GM20431 (cell line): Measurements from ENCODE around the gene BARX2.
"Not testable (repeated sequence)": the region's sequence is repeated elsewhere in the genome, so short reads cannot be mapped to it uniquely, and the experiment has no call there.

Source experiments
- in situ Hi-C: fragments of 300-500 bp; cut with MseI, MboI; formaldehyde crosslinking; loops from one replicate; pipeline ENCODE4 v1.15.0; 2020; ENCODE audit warnings: low sequenced_read_pairs; ENCODE audit not compliant: unreplicated experiment

Gene BARX2, protein sequence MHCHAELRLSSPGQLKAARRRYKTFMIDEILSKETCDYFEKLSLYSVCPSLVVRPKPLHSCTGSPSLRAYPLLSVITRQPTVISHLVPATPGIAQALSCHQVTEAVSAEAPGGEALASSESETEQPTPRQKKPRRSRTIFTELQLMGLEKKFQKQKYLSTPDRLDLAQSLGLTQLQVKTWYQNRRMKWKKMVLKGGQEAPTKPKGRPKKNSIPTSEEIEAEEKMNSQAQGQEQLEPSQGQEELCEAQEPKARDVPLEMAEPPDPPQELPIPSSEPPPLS

DNA sequence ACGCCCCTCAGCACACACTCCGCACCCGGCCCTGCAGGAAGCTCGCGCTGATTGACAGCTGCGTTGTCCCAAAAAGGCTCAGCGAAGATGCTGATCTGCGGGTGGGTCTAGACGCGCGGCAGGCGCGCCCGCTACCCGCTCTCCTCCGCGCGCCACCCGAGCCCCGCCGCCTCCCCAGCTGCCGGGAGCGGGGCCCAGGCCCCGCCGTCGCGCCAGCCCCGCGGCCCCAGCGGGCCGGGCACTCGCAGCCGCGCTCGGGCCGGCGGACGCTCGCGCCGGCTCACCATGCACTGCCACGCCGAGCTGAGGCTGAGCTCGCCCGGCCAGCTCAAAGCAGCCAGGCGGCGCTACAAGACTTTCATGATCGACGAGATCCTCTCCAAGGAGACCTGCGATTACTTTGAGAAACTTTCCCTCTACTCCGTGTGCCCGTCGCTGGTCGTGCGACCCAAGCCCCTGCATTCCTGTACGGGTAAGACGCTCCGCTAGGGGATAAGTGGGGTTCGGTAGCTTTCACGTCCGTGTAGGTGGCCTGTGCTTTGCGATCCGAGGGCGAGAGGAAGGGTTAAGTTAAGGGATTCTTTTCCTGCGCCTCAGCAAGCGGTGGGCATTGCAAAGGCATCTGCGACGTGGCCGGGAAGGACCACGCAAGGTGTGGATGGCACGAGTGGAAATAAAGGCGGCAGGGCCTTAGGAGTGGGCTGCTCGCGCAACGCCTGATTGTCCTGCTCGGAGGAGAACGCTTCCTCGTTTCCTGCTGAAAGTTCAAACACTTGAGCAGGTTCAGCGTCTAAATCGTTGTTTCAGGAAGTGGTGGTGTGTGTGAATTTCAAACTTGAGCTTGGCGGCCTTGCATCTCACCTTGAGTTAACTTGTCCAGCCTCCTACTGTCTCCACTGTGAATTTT is at the start of gene BARX2:
Gene BARX2 (plus strand): TSS at position 98 of the 907 bp plus-strand sequence. CDS start 188 bp downstream, at position 286.
- in situ Hi-C loops = no loop called here

DNA sequence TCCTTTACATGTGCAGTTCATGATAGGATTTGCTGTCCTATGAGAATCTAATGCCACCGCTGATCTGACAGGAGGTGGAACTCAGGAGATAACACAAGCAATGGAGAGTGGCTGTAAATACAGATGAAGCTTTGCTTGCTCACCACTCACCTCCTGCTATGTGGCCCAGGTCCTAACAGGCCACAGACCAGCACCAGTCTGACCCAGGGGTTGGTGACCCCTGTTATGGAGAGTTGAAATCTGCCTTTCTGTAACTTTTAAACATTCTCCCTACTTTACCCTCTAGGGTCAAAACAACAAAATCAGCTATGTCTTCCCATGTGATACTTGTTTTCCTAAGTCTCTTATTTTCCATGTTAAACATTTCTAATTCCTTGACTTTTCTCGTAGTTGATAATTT is 48.7 kb upstream of the BARX2 start:
- in situ Hi-C loops = no loop called here

DNA sequence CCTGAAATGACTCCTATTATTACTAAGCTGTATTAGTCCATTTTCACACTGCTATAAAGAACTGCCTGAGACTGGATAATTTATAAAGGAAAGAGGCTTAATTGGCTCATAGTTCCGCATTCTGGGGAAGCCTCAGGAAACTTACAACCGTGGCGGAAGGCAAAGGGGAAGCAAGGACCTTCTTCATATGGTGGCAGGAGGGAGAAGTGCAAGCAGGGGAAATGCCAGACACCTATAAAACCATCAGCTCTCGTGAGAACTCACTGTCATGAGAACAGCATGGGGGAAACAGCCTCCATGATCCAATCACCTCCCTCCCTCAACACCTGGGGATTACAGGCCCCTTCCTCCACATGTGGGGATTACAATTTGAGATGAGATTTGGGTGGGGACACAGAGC is 47.9 kb upstream of the BARX2 start:
- in situ Hi-C loops = not testable (repeated sequence)

DNA sequence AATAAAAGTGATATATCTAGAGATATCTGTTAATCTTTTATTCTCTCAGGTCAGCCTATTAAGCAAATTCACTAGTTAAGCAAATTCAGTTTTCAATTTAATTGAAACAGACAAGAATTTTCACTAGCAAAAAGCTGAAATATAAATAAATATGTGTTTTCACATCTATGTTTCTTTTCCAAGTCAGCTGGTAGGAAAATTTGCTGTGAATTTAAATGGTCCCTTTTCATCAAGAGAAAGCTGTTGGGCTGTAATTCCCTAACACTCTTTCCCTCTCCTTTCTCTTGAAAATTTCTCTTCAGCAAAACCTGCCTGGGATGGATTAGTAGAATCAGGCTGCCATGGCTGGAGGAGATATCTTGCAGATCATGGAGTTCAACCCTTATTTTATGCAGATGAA is 46.9 kb upstream of the BARX2 start:
- in situ Hi-C loops = no loop called here

DNA sequence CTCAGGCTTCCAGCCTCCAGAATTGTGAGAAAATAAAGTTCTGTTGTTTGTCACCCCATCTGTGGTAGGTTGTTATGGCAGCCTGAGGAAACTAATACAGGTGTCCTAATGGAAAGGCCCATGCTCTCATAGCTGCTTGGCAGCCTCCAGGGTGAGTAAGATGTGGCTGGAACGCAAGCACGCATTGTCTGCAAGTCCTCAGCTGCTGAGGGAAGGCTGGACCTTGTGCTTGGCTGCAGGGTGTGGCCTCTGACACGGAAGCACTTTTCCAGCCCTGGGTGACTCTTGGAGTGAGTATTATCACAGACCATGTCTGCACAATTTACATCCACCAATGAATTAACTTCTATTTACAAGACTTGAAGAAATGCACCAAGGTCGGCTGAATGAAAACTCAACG is 44.4 kb upstream of the BARX2 start:
- in situ Hi-C loops = no loop called here

DNA sequence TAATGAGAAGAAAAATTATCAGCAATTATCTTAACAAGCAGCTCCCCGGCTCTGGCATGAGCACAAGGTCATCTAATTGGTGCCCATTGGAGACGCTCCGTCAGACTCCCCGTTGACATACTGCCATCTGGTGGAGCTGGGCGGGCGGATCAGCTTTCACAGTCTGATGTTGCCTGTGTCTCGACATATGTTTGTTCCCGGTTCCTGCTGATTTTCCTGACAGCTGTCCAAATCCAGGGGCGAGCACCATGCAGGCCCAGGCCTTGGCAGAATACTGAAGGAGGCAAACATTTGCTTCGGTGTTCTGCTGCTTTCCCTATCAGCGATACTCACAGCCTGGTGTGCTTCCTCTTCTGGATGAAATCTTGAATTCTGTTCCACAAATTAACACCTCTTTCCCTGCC is 43.8 kb upstream of the BARX2 start:
- in situ Hi-C loops = no loop called here

DNA sequence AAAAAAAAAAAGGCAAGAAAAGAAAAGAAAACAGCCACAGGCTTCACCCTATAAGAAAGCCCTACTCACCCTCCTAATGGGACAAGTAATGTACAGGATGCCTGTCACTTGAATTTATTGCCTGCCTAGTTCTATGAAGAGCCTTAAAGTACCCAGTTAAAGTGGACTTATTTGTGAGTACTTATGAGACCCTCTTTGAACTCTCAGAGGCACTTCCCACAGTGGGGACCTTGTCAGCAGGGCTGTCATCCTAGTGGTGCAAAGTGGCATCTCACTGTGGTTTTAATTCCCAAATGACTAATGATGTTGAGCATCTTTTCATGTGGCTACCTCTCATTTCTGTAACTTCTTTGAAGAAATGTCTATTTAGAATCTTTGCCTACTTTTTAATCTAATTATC is 41.8 kb upstream of the BARX2 start:
- in situ Hi-C loops = no loop called here

DNA sequence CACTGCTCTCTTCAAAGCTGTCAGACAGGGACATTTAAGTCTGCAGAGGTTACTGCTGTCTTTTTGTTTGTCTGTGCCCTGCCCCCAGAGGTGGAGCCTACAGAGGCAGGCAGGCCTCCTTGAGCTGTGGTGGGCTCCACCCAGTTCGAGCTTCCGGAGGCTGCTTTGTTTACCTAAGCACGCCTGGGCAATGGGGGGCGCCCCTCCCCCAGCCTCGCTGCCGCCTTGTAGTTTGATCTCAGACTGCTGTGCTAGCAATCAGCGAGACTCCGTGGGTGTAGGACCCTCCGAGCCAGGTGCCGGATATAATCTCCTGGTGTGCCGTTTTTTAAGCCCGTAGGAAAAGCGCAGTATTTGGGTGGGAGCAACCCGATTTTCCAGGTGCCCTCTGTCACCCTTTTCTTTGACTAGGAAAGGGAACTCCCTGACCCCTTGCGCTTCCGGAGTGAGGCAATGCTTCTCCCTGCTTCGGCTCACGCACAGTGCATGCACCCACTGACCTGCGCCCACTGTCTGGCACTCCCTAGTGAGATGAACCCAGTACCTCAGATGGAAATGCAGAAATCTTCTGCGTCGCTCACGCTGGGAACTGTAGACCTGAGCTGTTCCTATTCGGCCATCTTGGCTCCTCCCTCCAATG is 31.2 kb upstream of the BARX2 start:
- in situ Hi-C loops = not testable (repeated sequence)

DNA sequence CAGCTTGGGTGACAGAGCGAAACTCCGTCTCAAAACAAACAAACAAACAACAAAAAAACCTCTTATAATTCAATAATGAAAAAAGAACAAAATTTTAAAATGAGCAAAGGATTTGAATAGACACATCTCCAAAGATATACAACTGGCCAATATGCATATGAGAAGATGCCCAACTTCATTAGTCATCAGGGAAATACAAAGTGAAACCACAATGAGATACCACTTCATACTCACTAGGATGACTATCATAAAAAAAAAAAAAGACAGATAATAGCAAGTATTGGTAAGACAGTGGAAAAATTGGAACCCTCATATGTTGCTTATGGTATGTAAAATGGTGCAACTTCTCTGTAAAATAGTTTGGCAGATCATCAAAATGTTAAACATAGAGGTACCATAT is 28.7 kb upstream of the BARX2 start:
- in situ Hi-C loops = no loop called here

DNA sequence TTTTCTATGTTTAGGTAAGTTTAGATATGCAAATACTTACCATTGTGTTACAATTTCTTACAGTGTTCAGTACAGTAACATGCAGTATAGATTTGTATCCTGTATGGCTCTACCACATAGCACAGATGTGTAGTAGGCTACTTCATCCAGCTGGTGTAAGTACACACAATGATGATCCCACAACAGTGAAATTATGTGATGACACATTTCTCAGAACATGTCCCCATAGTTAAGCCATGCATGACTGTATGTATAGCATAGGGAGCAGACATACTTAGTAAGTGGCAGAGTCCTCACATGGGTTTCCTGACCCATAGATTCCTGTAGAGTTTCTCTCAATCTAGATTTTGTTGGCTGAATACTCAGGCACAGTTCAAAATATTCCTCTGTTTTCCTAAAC is 26.8 kb upstream of the BARX2 start:
- in situ Hi-C loops = no loop called here

DNA sequence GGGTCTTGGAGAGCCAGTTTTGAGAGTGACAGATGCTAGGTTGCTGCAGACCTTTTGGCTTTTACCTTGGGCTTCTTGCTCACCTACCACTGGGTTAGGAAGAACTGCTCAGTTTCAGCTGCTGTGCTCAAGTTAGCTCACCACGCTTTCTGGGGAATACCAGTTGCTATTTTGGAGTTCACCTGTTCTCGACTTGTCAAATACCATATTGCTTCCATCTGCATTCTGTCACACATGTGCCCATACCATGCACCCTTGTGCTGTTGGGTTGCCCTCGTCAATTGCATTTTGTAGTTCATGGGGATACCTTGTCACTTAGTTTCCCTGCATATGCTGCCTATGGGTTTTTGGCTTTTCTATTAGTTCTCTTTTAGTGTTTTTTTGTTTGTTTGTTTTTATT is 23.0 kb upstream of the BARX2 start:
- in situ Hi-C loops = loop anchor here (25.0 kb wide), 1 partner anchor 385 kb away; no protein-coding TSS in a partner anchor

DNA sequence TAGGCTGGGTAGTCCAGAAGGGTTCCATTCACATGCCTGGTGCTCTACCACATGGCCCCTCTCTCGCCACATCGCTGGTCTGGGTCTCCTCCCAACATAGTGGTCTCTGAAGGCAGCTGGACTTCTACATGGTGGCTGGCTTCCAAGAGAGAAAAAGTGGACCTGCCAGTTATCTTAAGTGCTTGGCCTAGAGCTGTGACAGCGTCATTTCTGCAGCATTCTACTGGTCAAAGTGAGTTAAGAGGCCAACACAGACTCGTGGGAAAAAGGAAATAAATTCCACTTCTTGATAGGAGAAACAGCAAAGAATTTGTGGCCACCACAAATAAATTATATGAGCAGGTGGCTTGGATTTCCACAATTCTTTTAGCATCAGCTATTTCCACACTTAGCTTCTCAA is 21.0 kb upstream of the BARX2 start:
- in situ Hi-C loops = loop anchor here (25.0 kb wide), 1 partner anchor 383 kb away; no protein-coding TSS in a partner anchor

DNA sequence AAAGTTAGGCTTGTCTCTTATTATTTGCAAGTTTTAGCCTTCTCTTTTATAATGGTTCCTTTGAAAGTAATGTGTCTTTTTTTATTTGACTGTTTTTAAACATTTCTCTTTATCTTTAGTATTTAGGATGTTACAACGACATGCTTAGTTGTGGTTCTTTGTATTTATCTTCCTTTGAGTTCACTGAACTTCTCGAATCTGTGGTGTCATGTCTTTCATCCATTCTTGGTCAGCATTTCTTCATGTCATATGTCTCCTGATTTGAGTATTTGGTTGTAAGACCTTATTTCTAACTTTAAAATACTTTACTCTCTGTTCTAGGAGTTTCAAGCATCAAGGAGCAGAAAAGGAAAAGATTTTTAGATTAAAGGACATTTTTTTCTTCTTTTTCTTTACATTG is 15.9 kb upstream of the BARX2 start:
- in situ Hi-C loops = loop anchor here (25.0 kb wide), 1 partner anchor 378 kb away; no protein-coding TSS in a partner anchor

DNA sequence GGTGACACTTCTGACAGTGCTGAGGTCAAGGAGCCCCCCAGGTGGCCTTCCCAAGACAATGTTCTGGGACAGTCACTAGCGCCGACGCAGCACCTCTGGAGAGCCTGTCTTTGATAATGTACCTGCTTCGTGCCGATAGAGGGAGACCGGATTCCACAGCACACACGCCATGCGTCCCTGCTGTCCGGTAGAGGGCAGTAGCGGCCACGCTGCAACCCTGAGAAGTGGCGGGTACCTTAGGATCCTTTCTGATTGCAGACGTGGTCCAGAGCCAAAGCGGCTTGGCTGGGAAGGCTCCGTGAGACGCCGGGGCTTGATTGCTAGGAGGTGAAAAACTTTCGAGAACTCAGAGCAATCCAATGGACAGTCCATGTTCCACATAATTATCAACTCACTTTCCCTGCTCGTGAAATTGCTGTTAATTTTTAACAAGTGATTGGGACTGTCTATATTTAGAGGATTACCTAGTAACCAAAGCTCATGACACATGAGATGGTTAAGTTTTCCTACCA is 11.4 kb upstream of the BARX2 start:
- in situ Hi-C loops = loop anchor here (25.0 kb wide), 1 partner anchor 373 kb away; no protein-coding TSS in a partner anchor

DNA sequence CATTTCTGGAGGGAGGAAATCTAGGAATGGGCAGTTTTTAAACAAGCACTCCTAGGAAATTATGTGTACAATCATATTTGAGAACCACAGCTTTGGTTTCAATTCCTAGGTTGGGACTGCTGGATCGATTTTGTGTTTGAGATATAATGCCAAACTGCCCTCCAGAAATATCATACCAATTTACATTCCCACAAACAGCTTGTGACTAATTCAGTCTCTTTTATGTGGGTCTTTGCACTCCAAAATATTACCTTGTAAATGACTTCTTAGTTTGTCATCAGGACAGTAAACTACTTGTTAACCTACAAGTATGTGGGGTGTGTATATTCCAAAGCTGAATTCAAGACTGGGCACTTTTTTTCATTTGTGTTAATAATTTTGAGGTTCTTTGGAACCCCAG is 9.8 kb upstream of the BARX2 start:
- in situ Hi-C loops = loop anchor here (25.0 kb wide), 1 partner anchor 371 kb away; no protein-coding TSS in a partner anchor

DNA sequence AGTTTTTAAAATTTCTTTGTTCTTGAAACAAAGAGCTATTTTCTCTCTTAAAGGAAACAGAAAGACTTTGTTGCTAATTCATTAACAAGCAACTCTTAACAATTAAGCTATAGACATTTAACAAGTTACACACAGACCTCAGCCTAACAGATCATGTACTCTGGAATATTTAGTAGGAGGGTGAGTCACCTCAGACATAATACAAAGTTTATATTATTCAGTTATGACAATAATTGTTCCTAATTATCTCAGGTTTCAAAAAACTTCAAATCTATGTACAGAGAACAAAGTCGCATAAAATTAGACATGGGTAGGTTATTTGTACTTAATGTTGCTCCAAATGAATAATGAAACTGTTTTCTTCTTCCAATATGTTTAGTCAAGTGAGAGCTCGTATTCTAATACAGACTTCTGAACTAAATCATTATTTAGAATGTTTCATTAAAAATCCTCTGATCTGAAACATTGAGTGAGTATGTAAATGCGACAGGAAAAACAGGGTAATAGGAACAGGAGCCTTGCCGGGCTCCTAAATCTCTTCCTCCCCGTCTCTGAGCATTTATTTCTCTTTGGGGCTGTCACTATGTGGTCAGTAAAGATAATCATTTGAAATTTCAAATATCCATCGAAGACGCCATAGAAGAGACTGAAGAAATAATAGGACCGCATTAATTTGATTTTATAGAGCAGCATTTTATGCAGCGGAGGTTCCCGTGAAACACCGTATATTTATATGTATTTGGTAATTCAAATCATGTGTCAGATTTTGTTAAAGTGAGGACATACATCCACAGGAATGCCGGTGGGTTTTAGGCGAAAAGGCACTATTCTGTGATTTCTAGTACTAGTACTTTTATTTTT is 8.7 kb upstream of the BARX2 start:
- in situ Hi-C loops = loop anchor here (25.0 kb wide), 1 partner anchor 370 kb away; no protein-coding TSS in a partner anchor

DNA sequence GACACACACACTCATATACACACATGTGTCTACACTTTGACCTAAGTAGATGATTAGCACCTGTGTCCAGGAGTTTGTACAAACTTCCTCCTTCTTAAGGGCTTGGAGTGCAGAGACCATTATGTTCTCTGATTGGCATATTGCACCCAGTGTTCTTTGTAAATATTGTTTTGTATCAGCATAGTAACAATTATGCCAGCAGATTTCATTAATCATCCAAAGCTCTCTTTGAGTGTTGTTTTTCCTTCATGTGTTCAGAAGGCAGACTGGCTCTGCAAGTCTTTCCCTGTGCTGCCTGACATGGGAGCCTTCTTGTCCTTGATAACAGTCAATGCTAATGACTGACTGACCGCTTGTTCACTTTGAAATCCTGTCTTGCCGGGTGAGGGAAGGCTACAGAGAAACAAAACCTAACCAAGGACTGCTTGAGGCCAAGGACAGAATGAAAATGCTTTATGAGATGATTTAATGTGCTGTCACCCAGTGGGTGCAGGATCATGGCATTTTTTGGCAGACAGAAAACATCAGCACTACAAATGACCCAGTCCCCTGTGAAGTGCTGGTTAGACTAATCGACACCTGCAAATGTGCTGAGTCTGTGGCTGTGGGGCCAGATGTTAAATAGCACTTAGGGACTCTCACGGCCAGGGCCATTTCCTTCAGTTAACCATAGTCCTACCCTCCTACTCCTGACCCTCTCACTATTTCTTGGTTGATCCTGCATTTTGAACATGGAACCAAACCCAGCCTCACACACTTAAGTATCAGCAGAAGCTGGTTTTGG is 6.6 kb upstream of the BARX2 start:
- in situ Hi-C loops = loop anchor here (25.0 kb wide), 1 partner anchor 368 kb away; no protein-coding TSS in a partner anchor

DNA sequence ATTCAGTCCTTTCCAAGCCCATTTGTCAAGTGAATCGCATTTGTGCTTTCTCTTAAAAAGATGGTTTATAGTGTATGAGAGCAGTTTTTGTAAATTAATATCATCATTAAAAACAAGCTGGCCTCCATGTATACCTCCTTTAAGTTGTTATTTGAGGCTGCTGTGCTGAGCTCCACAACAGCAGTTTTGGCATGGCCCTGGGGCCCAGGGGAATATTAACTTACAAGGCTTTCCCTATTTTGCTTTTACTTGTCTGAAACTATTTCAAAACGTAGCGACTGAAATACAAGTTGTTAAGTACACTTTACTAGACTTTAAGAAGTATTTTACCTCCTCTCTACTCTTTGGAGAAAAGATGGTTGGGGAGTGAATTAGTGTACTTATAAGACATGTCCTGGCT is 4.9 kb upstream of the BARX2 start:
- in situ Hi-C loops = loop anchor here (25.0 kb wide), 1 partner anchor 367 kb away; no protein-coding TSS in a partner anchor
